Measurements from ENCODE around the gene MAN2B2.

MAN2B2 gene

GRCh38 chr4:6610856-6611430 is 36.0 kb downstream of the MAN2B2 start:
- TF ChIP-seq CTCF (IDR thresholded peaks at IDR 0.05; ENCODE audit: low read depth, low read length, missing control alignments), result no peak
- no peak for DNase-seq
- Histone ChIP-seq H3K27me3 (replicated peaks) (no peaks in the 10 kb centered on the region), H3K4me3 (ENCODE audit: low read depth, low read length) (no peak overlapping the region), H3K27ac (no peak overlapping the region), H3K36me3 (replicated peaks) (peaks cover 14% of the 10 kb centered on the region)
- in situ Hi-C loops (cut with HindIII; ENCODE audit: low pct_ligation_motif_present, low sequenced_read_pairs), result no loop called here

- no peak for TF ChIP-seq CTCF (IDR thresholded peaks at IDR 0.05; ENCODE audit: low read depth, low read length, missing control alignments)
- H3K27me3 ChIP-seq (replicated peaks), result no peaks in the 10 kb centered on the region
- in situ Hi-C loops (cut with HindIII; ENCODE audit: low pct_ligation_motif_present, low sequenced_read_pairs), result no loop called here
- no peak for DNase-seq
- H3K4me3 ChIP-seq (ENCODE audit: low read depth, low read length), result no peak overlapping the region
- H3K27ac ChIP-seq, result no peak overlapping the region
- peaks cover 14% of the 10 kb centered on the region for H3K36me3 ChIP-seq (replicated peaks)
Observed at GRCh38 chr4:6612961-6613675, 38.1 kb downstream of the MAN2B2 start.

GRCh38 chr4:6613676-6614651 is 39.0 kb downstream of the MAN2B2 start:
- Histone ChIP-seq H3K27ac (no peak overlapping the region), H3K4me3 (ENCODE audit: low read depth, low read length) (no peak overlapping the region), H3K27me3 (replicated peaks) (no peaks in the 10 kb centered on the region), H3K36me3 (replicated peaks) (peaks cover 14% of the 10 kb centered on the region)
- no peak for TF ChIP-seq CTCF (IDR thresholded peaks at IDR 0.05; ENCODE audit: low read depth, low read length, missing control alignments)
- no peak for DNase-seq
- in situ Hi-C loops (cut with HindIII; ENCODE audit: low pct_ligation_motif_present, low sequenced_read_pairs), result no loop called here

- DNase-seq, result no peak
- Histone ChIP-seq H3K36me3 (replicated peaks) (peaks cover 14% of the 10 kb centered on the region), H3K27me3 (replicated peaks) (no peaks in the 10 kb centered on the region), H3K4me3 (ENCODE audit: low read depth, low read length) (no peak overlapping the region), H3K27ac (no peak overlapping the region)
- TF ChIP-seq CTCF (IDR thresholded peaks at IDR 0.05; ENCODE audit: low read depth, low read length, missing control alignments), result no peak
- in situ Hi-C loops (cut with HindIII; ENCODE audit: low pct_ligation_motif_present, low sequenced_read_pairs), result no loop called here
Observed at GRCh38 chr4:6614701-6615230, 39.8 kb downstream of the MAN2B2 start.

GRCh38 chr4:6616087-6616995 is 41.4 kb downstream of the MAN2B2 start:
- no peak for TF ChIP-seq CTCF (IDR thresholded peaks at IDR 0.05; ENCODE audit: low read depth, low read length, missing control alignments)
- Histone ChIP-seq H3K36me3 (replicated peaks) (peaks cover 7% of the 10 kb centered on the region), H3K4me3 (ENCODE audit: low read depth, low read length) (no peak overlapping the region), H3K27me3 (replicated peaks) (no peaks in the 10 kb centered on the region), H3K27ac (no peak overlapping the region)
- DNase-seq, result no peak
- in situ Hi-C loops (cut with HindIII; ENCODE audit: low pct_ligation_motif_present, low sequenced_read_pairs), result no loop called here
